Prostate gland (tissue), 2 donors: ENCODE results near the gene B4GALNT4.
"Not testable (repeated sequence)": the region's sequence is repeated elsewhere in the genome, so short reads cannot be mapped to it uniquely, and the experiment has no call there.

Experiments
- POLR2AphosphoS5 ChIP-seq: sonication (generic); formaldehyde crosslinking; IDR thresholded peaks from one replicate; pipeline ENCODE4 v1.6.1; 2017; ENCODE audit warnings: antibody characterized with exemption
- TF ChIP-seq, protein P1 (sequence below), 4 experiments: fragments of 200-600 bp in 2 of 4; fragments of 450-650 bp in 2 of 4; sonication (generic) in 2 of 4; IDR thresholded peaks; 1 replicate in 3 of 4; 2 replicates in 1 of 4; pipeline ENCODE4 v1.5.1; 2016 to 2019; ENCODE audit warnings: antibody characterized with exemption in 4 of 4, mild to moderate bottlenecking in 2 of 4, moderate library complexity in 2 of 4

DNA sequence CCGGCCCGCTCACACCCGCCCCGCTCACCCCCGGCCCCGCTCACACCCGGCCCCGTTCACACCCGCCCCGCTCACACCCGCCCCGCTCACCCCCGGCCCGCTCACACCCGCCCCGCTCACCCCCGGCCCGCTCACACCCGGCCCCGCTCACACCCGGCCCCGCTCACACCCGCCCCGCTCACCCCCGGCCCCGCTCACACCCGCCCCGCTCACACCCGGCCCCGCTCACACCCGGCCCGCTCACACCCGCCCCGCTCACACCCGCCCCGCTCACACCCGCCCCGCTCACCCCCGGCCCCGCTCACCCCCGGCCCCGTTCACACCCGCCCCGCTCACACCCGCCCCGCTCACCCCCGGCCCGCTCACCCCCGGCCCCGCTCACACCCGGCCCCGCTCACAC, 31.9 kb downstream of the B4GALNT4 start:
- not testable (repeated sequence) for TF ChIP-seq POLR2AphosphoS5
- TF ChIP-seq, protein P1, sequence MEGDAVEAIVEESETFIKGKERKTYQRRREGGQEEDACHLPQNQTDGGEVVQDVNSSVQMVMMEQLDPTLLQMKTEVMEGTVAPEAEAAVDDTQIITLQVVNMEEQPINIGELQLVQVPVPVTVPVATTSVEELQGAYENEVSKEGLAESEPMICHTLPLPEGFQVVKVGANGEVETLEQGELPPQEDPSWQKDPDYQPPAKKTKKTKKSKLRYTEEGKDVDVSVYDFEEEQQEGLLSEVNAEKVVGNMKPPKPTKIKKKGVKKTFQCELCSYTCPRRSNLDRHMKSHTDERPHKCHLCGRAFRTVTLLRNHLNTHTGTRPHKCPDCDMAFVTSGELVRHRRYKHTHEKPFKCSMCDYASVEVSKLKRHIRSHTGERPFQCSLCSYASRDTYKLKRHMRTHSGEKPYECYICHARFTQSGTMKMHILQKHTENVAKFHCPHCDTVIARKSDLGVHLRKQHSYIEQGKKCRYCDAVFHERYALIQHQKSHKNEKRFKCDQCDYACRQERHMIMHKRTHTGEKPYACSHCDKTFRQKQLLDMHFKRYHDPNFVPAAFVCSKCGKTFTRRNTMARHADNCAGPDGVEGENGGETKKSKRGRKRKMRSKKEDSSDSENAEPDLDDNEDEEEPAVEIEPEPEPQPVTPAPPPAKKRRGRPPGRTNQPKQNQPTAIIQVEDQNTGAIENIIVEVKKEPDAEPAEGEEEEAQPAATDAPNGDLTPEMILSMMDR (IDR thresholded peaks at IDR 0.05): not testable (repeated sequence)
